ENCODE results near the gene STPG4. TPM values are rescaled to one million over a fixed set of nuclear protein-coding genes. Genes with fewer than 3 reads are reported as not detected.

Gene STPG4, protein sequence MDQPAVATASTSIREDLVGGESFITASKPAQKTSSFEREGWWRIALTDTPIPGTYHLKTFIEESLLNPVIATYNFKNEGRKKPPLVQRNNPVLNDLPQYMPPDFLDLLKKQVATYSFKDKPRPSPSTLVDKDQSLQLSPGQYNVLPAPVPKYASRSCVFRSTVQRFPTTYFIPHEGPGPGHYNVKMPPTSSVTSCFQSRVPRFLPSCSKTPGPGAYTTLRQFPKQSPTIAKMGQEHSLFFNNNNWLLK
- not detected in 2 replicates for total RNA-seq

GRCh38 chr2:47155091-47155876, at the start of gene STPG4:
TSS of gene STPG4 (minus strand) at chr2:47155308. CDS start at chr2:47155251, 57 bp downstream.

Other genes starting within 250 kb of the STPG4 start
- 56.8 and 70.7 TPM in 2 replicates for gene MCFD2, start 239.5 kb downstream of the STPG4 start, total RNA-seq
- 23.7 and 27.8 TPM in 2 replicates for gene TTC7A, start 214.1 kb downstream of the STPG4 start, total RNA-seq
- gene CALM2, start 21.2 kb upstream of the STPG4 start, total RNA-seq: 639 and 685 TPM in 2 replicates
- gene EPCAM, start 214.0 kb upstream of the STPG4 start, total RNA-seq: 9.1 and 10.9 TPM in 2 replicates
- 15.1 and 23.0 TPM in 2 replicates for gene MSH2, start 247.8 kb upstream of the STPG4 start, total RNA-seq

Measured in hair follicular keratinocyte (primary cell).